GM12872 (cell line): ENCODE measurements around the gene HOXA11.

Experiments
- TF ChIP-seq, protein P1 (sequence below): IDR thresholded peaks from 3 replicates; pipeline ENCODE4 v1.5.1; 2011; ENCODE audit warnings: low read depth, mild to moderate bottlenecking, low read length, moderate library complexity; ENCODE audit not compliant: insufficient read depth

The HOXA11 gene

GRCh38 chr7:27156916-27157701 is 27.9 kb downstream of the HOXA11 start:
- TF ChIP-seq, protein P1, sequence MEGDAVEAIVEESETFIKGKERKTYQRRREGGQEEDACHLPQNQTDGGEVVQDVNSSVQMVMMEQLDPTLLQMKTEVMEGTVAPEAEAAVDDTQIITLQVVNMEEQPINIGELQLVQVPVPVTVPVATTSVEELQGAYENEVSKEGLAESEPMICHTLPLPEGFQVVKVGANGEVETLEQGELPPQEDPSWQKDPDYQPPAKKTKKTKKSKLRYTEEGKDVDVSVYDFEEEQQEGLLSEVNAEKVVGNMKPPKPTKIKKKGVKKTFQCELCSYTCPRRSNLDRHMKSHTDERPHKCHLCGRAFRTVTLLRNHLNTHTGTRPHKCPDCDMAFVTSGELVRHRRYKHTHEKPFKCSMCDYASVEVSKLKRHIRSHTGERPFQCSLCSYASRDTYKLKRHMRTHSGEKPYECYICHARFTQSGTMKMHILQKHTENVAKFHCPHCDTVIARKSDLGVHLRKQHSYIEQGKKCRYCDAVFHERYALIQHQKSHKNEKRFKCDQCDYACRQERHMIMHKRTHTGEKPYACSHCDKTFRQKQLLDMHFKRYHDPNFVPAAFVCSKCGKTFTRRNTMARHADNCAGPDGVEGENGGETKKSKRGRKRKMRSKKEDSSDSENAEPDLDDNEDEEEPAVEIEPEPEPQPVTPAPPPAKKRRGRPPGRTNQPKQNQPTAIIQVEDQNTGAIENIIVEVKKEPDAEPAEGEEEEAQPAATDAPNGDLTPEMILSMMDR = no peak

GRCh38 chr7:27156508-27156898 is 28.5 kb downstream of the HOXA11 start, which contains the start of gene HOXA7:
HOXA7 (minus strand) TSS chr7:27156675; CDS start chr7:27156545, 130 bp downstream.
- TF ChIP-seq, protein P1 = no peak

DNA sequence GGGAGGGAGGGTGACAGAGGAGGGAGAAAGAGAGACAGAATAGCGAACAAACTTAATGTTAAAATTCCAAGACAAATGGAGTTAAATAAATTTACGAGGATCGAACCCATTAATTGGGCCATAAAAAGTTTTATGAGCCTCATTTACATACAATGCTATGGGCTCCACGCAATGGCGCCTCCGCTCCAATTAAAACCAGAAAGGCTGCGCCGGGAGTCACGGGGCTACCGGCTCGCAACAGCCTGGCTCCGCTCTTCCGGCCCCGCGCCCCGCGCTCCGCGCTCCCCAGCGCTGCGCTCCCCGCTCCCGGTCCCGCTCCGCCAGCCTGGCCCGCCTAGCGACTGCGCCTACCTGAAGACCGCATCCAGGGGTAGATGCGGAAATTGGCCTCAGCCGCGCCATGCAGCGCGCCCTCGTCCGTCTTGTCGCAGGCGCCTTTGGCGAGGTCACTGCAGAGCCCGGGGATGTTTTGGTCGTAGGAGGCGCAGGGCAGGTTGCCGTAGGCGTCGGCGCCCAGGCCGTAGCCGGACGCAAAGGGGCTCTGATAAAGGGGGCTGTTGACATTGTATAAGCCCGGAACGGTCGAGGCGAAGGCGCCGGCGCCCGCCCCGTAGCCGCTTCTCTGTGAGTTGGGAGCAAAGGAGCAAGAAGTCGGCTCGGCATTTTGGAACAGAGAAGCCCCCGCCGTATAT is 29.1 kb downstream of the HOXA11 start:
- TF ChIP-seq, protein P1 = no peak

GRCh38 chr7:27154901-27155815 is 29.9 kb downstream of the HOXA11 start:
- TF ChIP-seq, protein P1 = no peak

GRCh38 chr7:27154369-27154768 is 30.7 kb downstream of the HOXA11 start:
- TF ChIP-seq, protein P1 = no peak

GRCh38 chr7:27153526-27153925 is 31.5 kb downstream of the HOXA11 start:
- TF ChIP-seq, protein P1 = no peak
